UCSD-AML1 (cell line): ENCODE data around the gene ZDHHC14.

ENCODE experiments used
- DNase-seq: peaks from one replicate; lab custom pipeline; 2025; ENCODE audit not compliant: unreplicated experiment; lab: John Stamatoyannopoulos, UW

ZDHHC14 gene

GRCh38 chr6:157613011-157613522 is 232.1 kb downstream of the ZDHHC14 start:
- DNase-seq = no peak

- no peak for DNase-seq
Measured at GRCh38 chr6:157614026-157614568, 233.1 kb downstream of the ZDHHC14 start.

GRCh38 chr6:157615420-157615769 is 234.4 kb downstream of the ZDHHC14 start:
- DNase-seq = peak; percentile 57

- no peak for DNase-seq
Measured at GRCh38 chr6:157615951-157616350, 235.0 kb downstream of the ZDHHC14 start.

- DNase-seq = no peak
Measured at GRCh38 chr6:157620944-157621343, 240.0 kb downstream of the ZDHHC14 start.

- DNase-seq = no peak
Measured at GRCh38 chr6:157621406-157621805, 240.4 kb downstream of the ZDHHC14 start.

- no peak for DNase-seq
Measured at GRCh38 chr6:157622427-157622826, 241.4 kb downstream of the ZDHHC14 start.

GRCh38 chr6:157625111-157625510 is 244.1 kb downstream of the ZDHHC14 start:
- DNase-seq = no peak

GRCh38 chr6:157625764-157626163 is 244.8 kb downstream of the ZDHHC14 start:
- no peak for DNase-seq

- no peak for DNase-seq
Measured at GRCh38 chr6:157627195-157627966, 246.4 kb downstream of the ZDHHC14 start.

GRCh38 chr6:157628463-157628862 is 247.5 kb downstream of the ZDHHC14 start:
- no peak for DNase-seq

GRCh38 chr6:157629220-157629619 is 248.2 kb downstream of the ZDHHC14 start:
- peak; percentile 64 for DNase-seq

- no peak for DNase-seq
Measured at GRCh38 chr6:157630463-157631080, 249.6 kb downstream of the ZDHHC14 start.

GRCh38 chr6:157631412-157631811 is 250.4 kb downstream of the ZDHHC14 start:
- no peak for DNase-seq

- no peak for DNase-seq
Measured at GRCh38 chr6:157631838-157632614, 251.0 kb downstream of the ZDHHC14 start.

GRCh38 chr6:157632821-157633220 is 251.8 kb downstream of the ZDHHC14 start:
- no peak for DNase-seq

GRCh38 chr6:157634546-157634945 is 253.6 kb downstream of the ZDHHC14 start:
- DNase-seq = no peak

GRCh38 chr6:157635388-157636244 is 254.6 kb downstream of the ZDHHC14 start:
- DNase-seq = peak; percentile 56

- no peak for DNase-seq
Measured at GRCh38 chr6:157637516-157637915, 256.5 kb downstream of the ZDHHC14 start.

- no peak for DNase-seq
Measured at GRCh38 chr6:157637941-157638662, 257.1 kb downstream of the ZDHHC14 start.
